Psoas muscle (tissue), 8 donors: Measurements from ENCODE around the gene GPX1. TPM values are rescaled to one million over a fixed set of nuclear protein-coding genes. Genes with fewer than 3 reads are reported as not detected.

Experiments used
- ATAC-seq, 4 donors: fragments of 200-7000 bp; cut with Tn5 transposase; one replicate each; pipeline ENCODE4 v1.9.1; 2020; ENCODE audit warnings: moderate library complexity in 3 of 4, mild to moderate bottlenecking in 2 of 4
- DNase-seq, 2 donors: peaks; one replicate each; pipeline ENCODE4 v3.0.0-alpha.2; 2020
- H3K27ac ChIP-seq: fragments of 200-600 bp; one replicate; pipeline ENCODE4 v1.8.0; 2022
- H3K27me3 ChIP-seq, 3 donors: fragments of 200-600 bp in 1 of 3; one replicate each; pipeline versions ENCODE4 v1.6.1 to v1.8.0; 2013 to 2022; ENCODE audit warnings: low read length in 2 of 3, mild to moderate bottlenecking in 2 of 3, moderate library complexity in 1 of 3; ENCODE audit not compliant: insufficient read depth in 3 of 3
- H3K36me3 ChIP-seq, 2 donors: fragments of 200-600 bp in 1 of 2; one replicate each; pipeline versions ENCODE4 v1.6.1 to v1.8.0; 2013 to 2022; ENCODE audit warnings: low read depth in 1 of 2, mild to moderate bottlenecking in 1 of 2, moderate library complexity in 1 of 2; ENCODE audit not compliant: insufficient read depth in 1 of 2
- H3K4me1 ChIP-seq: fragments of 200-600 bp; one replicate; pipeline ENCODE4 v1.8.0; 2022
- H3K4me3 ChIP-seq: fragments of 200-600 bp; one replicate; pipeline ENCODE4 v1.8.0; 2022; ENCODE audit warnings: mild to moderate bottlenecking
- H3K9me3 ChIP-seq: fragments of 200-600 bp; one replicate; pipeline ENCODE4 v1.8.0; 2022
- CTCF ChIP-seq: fragments of 200-600 bp; IDR thresholded peaks from one replicate; pipeline ENCODE4 v1.8.0; 2022; ENCODE audit warnings: antibody characterized with exemption
- whole genome bisulfite sequencing, 3 donors: extraction: QIAGEN DNeasy Blood & Tissue Kit; methylation state at CpG; one replicate each; pipeline versions ENCODE4 v1.1.6 to v1.1.7; 2013; 5-methylcytosine and 5-hydroxymethylcytosine counted together
- intact Hi-C, 2 donors: fragments of 100-400 bp; cut with DNase I; formaldehyde crosslinking; loops; one replicate each; pipeline versions ENCODE4 v1.11.0 to v1.14.2; 2022
- polyA plus RNA-seq, 3 donors: library from polyadenylated mRNA; stranded (reverse); fragments of 200-250 nt; gene quantifications; one replicate each; pipeline ENCODE4 v1.2.3, GENCODE V29; 2013
- total RNA-seq, 4 donors: library from RNA; stranded (reverse); fragmentation: NEBNext Ultra II Directional in 2 of 4; extraction: Animal tissue kit (Norgen Biotek cat#: 25700) in 2 of 4; gene quantifications; one replicate each; pipeline versions ENCODE4 v1.2.1 to v1.2.4, GENCODE V29; 2021 to 2023
- donor health status: healthy with polysubstance abuse.
- donor health status: DM: no; HTN: no; CAD: no; lungs with moderate emphysema.
- donor health status: Bipolar disorder and iron deficiency.
- donor health status: healthy.
- donor health status: DM: yes; HTN: yes; CAD: no.
- donor health status: DM: no; HTN: no; CAD: no.
- donor health status: DM: no; HTN: no; CAD: no.
- donor health status: DM: yes; HTN: yes; CAD: no.

The GPX1 gene
- total and polyA plus RNA-seq, 7 donors: 100 to 251 (median 129) TPM

- Histone ChIP-seq H3K27me3 (no peaks in the 10 kb centered on the region), H3K4me3 (no peak overlapping the region), H3K9me3 (no peaks in the 10 kb centered on the region), H3K36me3 (peaks cover 12 to 100% of the 10 kb centered on the region in 2 donors), H3K27ac (no peak overlapping the region), H3K4me1 (no peaks in the 10 kb centered on the region)
- intact Hi-C loops: no loop called here
- 80 to 86% (median 81%) methylated on average over 7 of the region's 7 CpGs for WGBS, 3 donors
- ATAC-seq (no peak), DNase-seq (no peak)
- no peak for TF ChIP-seq CTCF
Measured at GRCh38 chr3:49327485-49327884, 30.7 kb downstream of the GPX1 start.

GRCh38 chr3:49324768-49325167 lies 33.4 kb downstream of the GPX1 start:
- intact Hi-C loops: no loop called here
- Histone ChIP-seq H3K4me1 (no peaks in the 10 kb centered on the region), H3K27me3 (no peaks in the 10 kb centered on the region), H3K27ac (no peak overlapping the region), H3K9me3 (no peaks in the 10 kb centered on the region), H3K36me3 (peaks cover 18 to 100% of the 10 kb centered on the region in 2 donors), H3K4me3 (no peak overlapping the region)
- 94 to 96% (median 95%) methylated on average over 7 of the region's 7 CpGs for WGBS, 3 donors
- DNase-seq (no peak), ATAC-seq (no peak)
- TF ChIP-seq CTCF: no peak

GRCh38 chr3:49316696-49317457 lies 41.3 kb downstream of the GPX1 start:
- H3K9me3 ChIP-seq: no peaks in the 10 kb centered on the region
- intact Hi-C loops: no loop called here
- DNase-seq: no peak

GRCh38 chr3:49313896-49314688 lies 44.1 kb downstream of the GPX1 start:
- ATAC-seq (peak in 1 of 4 donors; percentile 42), DNase-seq (no peak)
- no peak for TF ChIP-seq CTCF
- no peaks in the 10 kb centered on the region for H3K9me3 ChIP-seq
- no peak overlapping the region for H3K4me3 ChIP-seq
- H3K27ac ChIP-seq: no peak overlapping the region
- WGBS, 3 donors: 88 to 94% (median 89%) methylated on average over 1 of the region's 1 CpG
- intact Hi-C loops: no loop called here
- no peaks in the 10 kb centered on the region for H3K27me3 ChIP-seq
- peaks cover 7% of the 10 kb centered on the region for H3K4me1 ChIP-seq
- H3K36me3 ChIP-seq: peaks cover 0 to 95% of the 10 kb centered on the region in 2 donors

More at GRCh38 chr3:49316696-49317457, 41.3 kb downstream of the GPX1 start:
- Histone ChIP-seq H3K27me3 (no peaks in the 10 kb centered on the region), H3K36me3 (peaks cover 5 to 95% of the 10 kb centered on the region in 2 donors), H3K4me1 (peaks cover 7% of the 10 kb centered on the region), H3K27ac (no peak overlapping the region), H3K4me3 (no peak overlapping the region)
- no peak for TF ChIP-seq CTCF
- no peak for ATAC-seq
- WGBS, 3 donors: 90 to 91% (median 90%) methylated on average over 16 of the region's 16 CpGs
